ENCODE results near the gene MYLIP. TPM values are rescaled to one million over a fixed set of nuclear protein-coding genes. Genes with fewer than 3 reads are reported as not detected.
"Not testable (repeated sequence)": the region's sequence is repeated elsewhere in the genome, so short reads cannot be mapped to it uniquely, and the experiment has no call there.

MYLIP gene
- total RNA-seq, 1 donor from 2014 or later, result 36.9 TPM

GRCh38 chr6:16163535-16164300 is 34.8 kb downstream of the MYLIP start:
- DNase-seq (ENCODE audit: low spot score), result no peak
- no peak for ATAC-seq
- intact Hi-C loops (cut with DNase I), result no loop called here

GRCh38 chr6:16165641-16166040 is 36.8 kb downstream of the MYLIP start:
- intact Hi-C loops (cut with DNase I), result no loop called here
- ATAC-seq (no peak), DNase-seq (ENCODE audit: low spot score) (no peak)

DNA sequence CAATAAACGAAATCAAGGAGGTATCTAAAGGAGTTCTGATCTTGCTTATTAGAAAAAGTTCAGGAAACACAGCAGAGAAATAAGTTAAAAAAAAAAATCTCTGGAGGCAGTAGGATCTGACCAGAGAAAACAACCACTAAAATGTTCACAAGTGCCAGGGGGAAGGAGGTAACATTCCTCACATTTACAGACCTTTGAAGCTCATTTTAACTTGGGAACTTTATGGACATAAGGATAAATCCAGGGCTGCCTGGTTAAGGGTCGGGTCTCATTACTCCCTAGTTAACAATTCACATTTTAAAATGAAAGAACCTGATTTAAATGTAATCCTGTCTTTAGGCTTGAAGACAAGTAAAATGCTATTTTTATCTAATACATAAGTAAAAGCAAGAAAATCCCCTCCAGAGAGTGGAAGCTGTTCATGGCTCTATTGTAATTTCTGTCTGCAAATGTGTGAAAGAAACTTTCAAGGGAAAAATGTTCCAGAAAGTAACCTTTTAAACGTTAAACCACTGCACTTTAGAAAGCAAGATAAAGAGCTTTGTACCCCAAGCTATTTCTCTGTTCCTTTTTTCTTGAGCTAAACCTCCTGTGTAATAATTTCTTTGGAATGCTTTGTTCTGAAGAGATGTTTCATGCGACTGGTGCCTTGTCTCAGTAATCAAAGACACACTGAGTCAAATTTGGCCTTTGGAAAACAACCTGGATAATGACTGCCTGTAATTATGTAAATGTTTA is 38.2 kb downstream of the MYLIP start:
- intact Hi-C loops (cut with DNase I), result no loop called here
- DNase-seq (ENCODE audit: low spot score) (no peak), ATAC-seq (no peak)

DNA sequence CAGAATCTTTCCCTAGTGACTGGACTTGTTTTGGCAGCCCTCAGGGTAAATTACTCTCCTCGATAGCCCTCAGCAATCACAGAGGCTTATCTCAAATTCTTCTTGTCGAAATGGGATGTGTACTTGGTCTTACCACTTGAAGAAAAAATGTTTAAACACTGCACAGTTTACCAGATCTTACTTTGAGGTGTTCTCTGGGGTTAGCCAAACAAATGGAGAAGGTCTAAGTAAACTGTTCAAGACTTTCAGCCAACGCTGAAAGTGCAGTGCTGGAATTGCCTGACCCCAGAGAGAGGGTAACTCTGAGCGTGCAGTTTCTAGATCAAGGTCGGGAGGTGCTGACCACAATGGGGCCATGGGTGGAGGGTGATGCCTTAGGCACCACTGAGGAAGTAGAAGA is 39.2 kb downstream of the MYLIP start:
- DNase-seq (ENCODE audit: low spot score) (no peak), ATAC-seq (peak; percentile 13)
- intact Hi-C loops (cut with DNase I), result no loop called here

- no peak for DNase-seq (ENCODE audit: low spot score)
- intact Hi-C loops (cut with DNase I), result no loop called here
- peak; percentile 57 for ATAC-seq
These were observed 40.0 kb downstream of the MYLIP start for GRCh38 chr6:16168858-16169257.

DNA sequence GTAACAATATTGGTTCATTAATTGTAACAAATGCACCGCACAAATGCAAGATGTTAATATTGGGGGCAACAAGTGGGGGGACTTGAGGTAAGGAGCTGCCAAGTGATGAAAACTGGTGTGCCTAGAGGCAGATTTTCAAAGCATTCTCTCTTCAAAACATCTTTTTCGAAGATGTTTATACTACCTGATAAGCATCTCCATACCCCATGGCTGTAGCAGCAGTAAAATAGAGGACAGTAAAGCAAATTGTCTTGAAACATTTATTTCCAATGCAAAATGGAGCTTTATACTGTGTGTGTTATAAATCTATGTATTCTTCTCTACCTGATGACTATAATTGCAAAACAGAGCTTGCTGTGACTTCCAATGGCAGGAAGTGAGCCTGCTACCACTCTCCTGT is 42.5 kb downstream of the MYLIP start:
- intact Hi-C loops (cut with DNase I), result no loop called here

GRCh38 chr6:16173167-16173940 is 44.5 kb downstream of the MYLIP start:
- intact Hi-C loops (cut with DNase I), result no loop called here
- no peak for DNase-seq (ENCODE audit: low spot score)
- no peak for ATAC-seq

More for the DNA sequence above, 42.5 kb downstream of the MYLIP start:
- ATAC-seq, result no peak
- no peak for DNase-seq (ENCODE audit: low spot score)

DNA sequence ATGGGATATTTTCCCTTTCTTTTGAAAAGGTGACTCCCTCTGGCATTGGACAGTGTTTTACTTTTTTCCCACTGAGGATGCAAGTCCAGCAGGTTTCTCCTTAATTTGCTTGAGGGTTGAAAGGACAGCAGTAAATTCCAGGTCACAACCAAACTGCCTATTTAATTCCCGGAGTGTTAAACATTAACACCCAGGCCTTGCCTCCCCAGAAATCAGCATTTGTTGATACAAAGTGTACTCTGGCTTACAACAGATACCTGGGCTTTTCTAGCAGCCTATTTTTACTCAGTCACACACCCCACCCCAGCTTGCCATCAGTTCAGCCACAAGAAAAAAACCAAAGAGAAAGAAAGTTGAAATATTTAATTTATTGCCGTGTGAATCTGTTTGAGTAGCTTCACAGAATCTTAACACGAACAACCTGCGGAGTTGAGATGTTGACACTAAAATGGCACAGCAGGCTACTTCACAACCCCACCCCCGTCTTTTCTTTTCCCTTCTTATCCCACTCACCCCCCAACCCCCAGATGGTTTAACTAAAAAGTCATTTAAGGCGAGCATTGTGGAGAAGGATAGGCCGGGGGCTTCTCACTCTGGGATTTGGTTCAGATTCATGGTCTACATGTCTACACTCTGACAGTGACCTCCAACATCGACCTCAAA is 45.7 kb downstream of the MYLIP start:
- no peak for ATAC-seq
- intact Hi-C loops (cut with DNase I), result no loop called here
- DNase-seq (ENCODE audit: low spot score), result no peak

DNA sequence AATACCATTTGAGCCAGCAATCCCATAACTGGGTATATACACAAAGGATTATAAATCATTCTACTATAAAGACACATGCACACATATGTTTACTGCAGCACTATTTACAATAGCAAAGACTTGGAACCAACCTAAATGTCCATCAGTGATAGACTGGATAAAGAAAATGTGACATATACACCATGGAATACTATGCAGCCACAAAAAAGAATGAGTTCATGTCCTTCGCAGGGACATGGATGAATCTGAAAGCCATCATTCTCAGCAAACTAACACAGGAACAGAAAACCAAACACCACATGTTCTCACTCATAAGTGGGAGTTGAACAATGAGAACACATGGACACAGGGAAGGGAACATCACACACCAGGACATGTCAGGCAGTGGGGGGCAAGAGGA is 47.7 kb downstream of the MYLIP start:
- ATAC-seq; DNase-seq (ENCODE audit: low spot score); intact Hi-C loops (cut with DNase I): not testable (repeated sequence)

GRCh38 chr6:16177881-16178280 is 49.0 kb downstream of the MYLIP start:
- DNase-seq (ENCODE audit: low spot score) (no peak), ATAC-seq (no peak)
- intact Hi-C loops (cut with DNase I), result no loop called here

GRCh38 chr6:16178351-16178750 is 49.5 kb downstream of the MYLIP start:
- DNase-seq (ENCODE audit: low spot score), result no peak
- intact Hi-C loops (cut with DNase I), result no loop called here
- no peak for ATAC-seq

- no peak for DNase-seq (ENCODE audit: low spot score)
- ATAC-seq, result no peak
- intact Hi-C loops (cut with DNase I), result no loop called here
These were observed 50.2 kb downstream of the MYLIP start for GRCh38 chr6:16179063-16179462.

GRCh38 chr6:16179970-16180431 is 51.1 kb downstream of the MYLIP start:
- DNase-seq (ENCODE audit: low spot score), result no peak
- intact Hi-C loops (cut with DNase I), result no loop called here
- no peak for ATAC-seq

- ATAC-seq (no peak), DNase-seq (ENCODE audit: low spot score) (no peak)
- intact Hi-C loops (cut with DNase I), result no loop called here
These were observed 52.0 kb downstream of the MYLIP start for GRCh38 chr6:16180696-16181438.

GRCh38 chr6:16181439-16182297 is 52.8 kb downstream of the MYLIP start:
- intact Hi-C loops (cut with DNase I), result no loop called here
- DNase-seq (ENCODE audit: low spot score), result no peak
- ATAC-seq, result peak; percentile 43

DNA sequence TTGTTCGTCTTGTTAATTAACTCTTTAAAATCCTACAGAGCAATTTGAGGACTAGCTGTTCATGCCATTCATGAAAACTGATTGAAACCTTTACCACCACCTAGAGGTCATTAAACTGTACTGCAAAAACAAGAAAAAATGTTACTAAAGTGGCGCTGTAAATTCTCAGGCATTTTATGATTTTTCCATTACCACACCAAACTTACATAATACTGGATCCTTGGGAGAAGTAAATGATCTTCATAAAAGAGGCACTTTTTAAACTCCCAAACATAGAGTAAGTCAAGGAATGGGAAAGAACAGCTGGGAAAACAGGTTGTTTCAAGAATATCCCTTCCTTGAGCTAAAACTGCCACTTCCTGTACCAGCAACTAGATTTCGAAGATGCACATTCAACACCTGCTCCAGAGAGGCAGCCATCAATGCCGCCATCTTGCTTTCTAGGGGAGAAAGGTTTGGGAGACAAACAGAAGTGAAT is 54.3 kb downstream of the MYLIP start:
- DNase-seq (ENCODE audit: low spot score) (no peak), ATAC-seq (peak; percentile 69)
- intact Hi-C loops (cut with DNase I), result no loop called here

GRCh38 chr6:16184129-16184528 is 55.2 kb downstream of the MYLIP start:
- ATAC-seq, result peak; percentile 36
- no peak for DNase-seq (ENCODE audit: low spot score)
- intact Hi-C loops (cut with DNase I), result no loop called here

Measured in sciatic nerve (tissue), 2 donors.